DND-41 (cell line): ENCODE results near the gene MYB.
A peak's percentile ranks its signal among the peaks of the same experiment; 100 is the strongest.

ENCODE experiments used
- ATAC-seq: fragments of 200-7000 bp; cut with Tn5 transposase; 3 replicates; pipeline ENCODE4 v1.9.1; 2021; ENCODE audit warnings: low read depth; ENCODE audit not compliant: insufficient read depth
- DNase-seq: peaks from one replicate; pipeline ENCODE4 v3.0.0-alpha.2; 2020
- H2AFZ ChIP-seq: 2 replicates; pipeline ENCODE4 v1.6.0; 2012; ENCODE audit warnings: low read depth, low read length
- H3K27ac ChIP-seq: 2 replicates; pipeline ENCODE4 v1.5.1; 2012; ENCODE audit warnings: low read length, inconsistent platforms
- H3K27me3 ChIP-seq: fragments of 200-600 bp; sonication (generic); 2 replicates; pipeline ENCODE4 v1.6.0; 2012; ENCODE audit warnings: low read length, mild to moderate bottlenecking, inconsistent platforms; ENCODE audit not compliant: insufficient read depth, poor library complexity
- H3K36me3 ChIP-seq: 2 replicates; pipeline ENCODE4 v1.5.1; 2012; ENCODE audit warnings: low read length, inconsistent platforms; ENCODE audit not compliant: insufficient read depth
- H3K4me1 ChIP-seq: 2 replicates; pipeline ENCODE4 v1.5.1; 2012; ENCODE audit warnings: mild to moderate bottlenecking, low read length; ENCODE audit not compliant: insufficient read depth
- H3K4me2 ChIP-seq: 2 replicates; pipeline ENCODE4 v1.6.0; 2012; ENCODE audit warnings: mild to moderate bottlenecking, moderate library complexity, low read length, inconsistent platforms; ENCODE audit not compliant: insufficient read depth
- H3K4me3 ChIP-seq, 2 experiments: fragments of 200-600 bp in 1 of 2; shearing (Covaris generic) in 1 of 2; 2 replicates each; pipeline ENCODE4 v1.5.1; 2012 to 2016; ENCODE audit warnings: inconsistent platforms in 2 of 2, low read length in 2 of 2, mild to moderate bottlenecking in 2 of 2, low read depth in 1 of 2, moderate library complexity in 1 of 2
- H3K79me2 ChIP-seq: 2 replicates; pipeline ENCODE4 v1.6.0; 2012; ENCODE audit warnings: low read length, inconsistent platforms; ENCODE audit not compliant: insufficient read depth
- H3K9ac ChIP-seq: 2 replicates; pipeline ENCODE4 v1.6.0; 2012; ENCODE audit warnings: low read depth, mild to moderate bottlenecking, inconsistent platforms, low read length, moderate library complexity
- H3K9me3 ChIP-seq: 2 replicates; pipeline ENCODE4 v1.5.1; 2012; ENCODE audit warnings: low read length, moderate library complexity, mild to moderate bottlenecking, inconsistent platforms; ENCODE audit not compliant: insufficient read depth, severe bottlenecking
- H4K20me1 ChIP-seq: 2 replicates; pipeline ENCODE4 v1.6.0; 2012; ENCODE audit warnings: low read length; ENCODE audit not compliant: insufficient read depth
- EZH2 ChIP-seq: IDR thresholded peaks from 3 replicates; pipeline ENCODE4 v1.6.1; 2012; ENCODE audit warnings: borderline replicate concordance, low read depth, mild to moderate bottlenecking, moderate library complexity, low read length, inconsistent platforms; ENCODE audit not compliant: severe bottlenecking
- TF ChIP-seq, protein P1 (sequence below): IDR thresholded peaks from 2 replicates; pipeline ENCODE4 v1.5.1; 2012; ENCODE audit warnings: borderline replicate concordance, low read length, moderate library complexity, mild to moderate bottlenecking; ENCODE audit not compliant: poor library complexity, severe bottlenecking; ENCODE audit errors: extremely low read depth

MYB gene

DNA sequence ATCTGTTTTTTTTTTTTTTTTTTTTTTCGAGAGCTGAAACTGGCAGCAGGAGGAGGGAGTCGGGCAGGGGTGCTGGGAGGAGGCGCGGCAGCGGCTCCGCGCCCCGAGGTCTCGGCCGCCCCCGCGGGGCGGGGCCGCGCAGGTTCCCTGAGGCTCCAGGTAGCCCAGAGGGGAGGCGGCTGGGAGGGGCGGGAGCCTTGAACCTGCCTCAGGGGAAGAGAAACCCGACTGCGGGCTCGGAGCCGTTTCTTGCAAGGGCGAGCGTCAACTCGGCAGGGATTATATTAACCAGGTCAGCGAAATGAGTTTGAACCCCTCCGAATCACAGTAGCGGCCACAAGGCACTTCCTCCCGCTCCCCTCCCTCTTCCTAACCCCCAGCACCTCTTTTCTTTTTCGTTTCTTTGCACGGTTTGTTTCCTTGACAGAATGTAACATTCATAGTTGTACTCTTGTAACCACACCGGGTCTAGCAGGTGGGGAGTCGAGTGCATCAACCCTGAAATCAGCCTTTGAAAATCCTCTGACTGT, 2.0 kb downstream of the MYB start:
- TF ChIP-seq EZH2 = no peak
- TF ChIP-seq, protein P1, sequence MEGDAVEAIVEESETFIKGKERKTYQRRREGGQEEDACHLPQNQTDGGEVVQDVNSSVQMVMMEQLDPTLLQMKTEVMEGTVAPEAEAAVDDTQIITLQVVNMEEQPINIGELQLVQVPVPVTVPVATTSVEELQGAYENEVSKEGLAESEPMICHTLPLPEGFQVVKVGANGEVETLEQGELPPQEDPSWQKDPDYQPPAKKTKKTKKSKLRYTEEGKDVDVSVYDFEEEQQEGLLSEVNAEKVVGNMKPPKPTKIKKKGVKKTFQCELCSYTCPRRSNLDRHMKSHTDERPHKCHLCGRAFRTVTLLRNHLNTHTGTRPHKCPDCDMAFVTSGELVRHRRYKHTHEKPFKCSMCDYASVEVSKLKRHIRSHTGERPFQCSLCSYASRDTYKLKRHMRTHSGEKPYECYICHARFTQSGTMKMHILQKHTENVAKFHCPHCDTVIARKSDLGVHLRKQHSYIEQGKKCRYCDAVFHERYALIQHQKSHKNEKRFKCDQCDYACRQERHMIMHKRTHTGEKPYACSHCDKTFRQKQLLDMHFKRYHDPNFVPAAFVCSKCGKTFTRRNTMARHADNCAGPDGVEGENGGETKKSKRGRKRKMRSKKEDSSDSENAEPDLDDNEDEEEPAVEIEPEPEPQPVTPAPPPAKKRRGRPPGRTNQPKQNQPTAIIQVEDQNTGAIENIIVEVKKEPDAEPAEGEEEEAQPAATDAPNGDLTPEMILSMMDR = peak; percentile 38
- Histone ChIP-seq H3K79me2 (peaks cover 73% of the 10 kb centered on the region), H2AFZ (peak overlapping the region; percentile 45; the same call in 1 of the 2 replicates)

DNA sequence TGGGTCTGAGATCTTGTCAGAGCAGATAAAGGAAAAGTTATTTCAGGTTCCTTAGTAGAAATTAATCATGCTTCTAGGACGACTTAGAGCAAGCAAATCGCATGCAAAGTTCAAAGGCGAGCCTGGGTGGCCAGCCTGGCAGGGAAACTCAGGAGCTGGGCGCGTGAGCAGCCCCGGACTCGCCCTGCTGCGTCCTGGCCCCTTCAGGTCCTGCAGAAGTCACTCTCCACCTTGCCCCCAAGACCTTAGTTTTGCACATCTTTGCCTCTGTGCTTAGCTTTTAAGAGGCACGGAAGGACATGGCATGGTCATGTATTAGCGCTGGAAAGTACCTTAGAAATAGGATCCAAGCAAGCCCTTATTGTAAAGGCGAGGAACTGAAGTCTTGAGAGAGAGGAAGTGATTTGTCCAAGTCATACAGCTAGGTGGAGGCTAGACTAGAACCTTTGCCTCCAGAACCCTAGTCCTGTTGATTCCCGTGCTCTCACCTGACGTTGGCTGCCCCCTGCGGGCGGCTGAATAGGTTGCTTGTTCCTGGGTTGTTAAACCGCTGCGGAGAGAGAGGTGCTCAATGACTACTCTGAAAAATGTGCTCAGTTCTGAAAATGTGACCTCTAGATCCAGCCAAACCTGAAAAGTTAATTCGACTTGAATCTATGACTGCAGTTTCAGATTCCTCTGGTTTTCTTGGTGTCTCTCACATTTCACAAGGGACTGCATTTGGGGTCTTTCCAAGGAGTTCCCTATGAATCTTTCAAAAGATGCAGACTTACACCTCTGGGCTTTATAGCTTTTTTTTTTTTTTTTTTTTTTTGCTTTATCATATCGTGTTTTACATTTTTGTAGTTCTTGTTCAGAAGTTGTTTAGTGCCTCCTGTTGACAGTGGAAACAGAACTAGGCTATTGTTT, 2.7 kb downstream of the MYB start:
- H3K79me2 ChIP-seq = peaks cover 80% of the 10 kb centered on the region
- H2AFZ ChIP-seq = peak overlapping the region; percentile 45; the same call in 1 of the 2 replicates
- peak overlapping the region; percentile 94 for H3K4me2 ChIP-seq
- H3K27me3 ChIP-seq = no peaks in the 10 kb centered on the region
- ATAC-seq (peak; percentile 58), DNase-seq (peak; percentile 87)
- peak overlapping the region; percentile 97 for H3K27ac ChIP-seq
- H3K4me3 ChIP-seq = peak overlapping the region; percentile 88 to 98
- peaks cover 58% of the 10 kb centered on the region for H3K4me1 ChIP-seq
- peaks cover 71% of the 10 kb centered on the region for H3K36me3 ChIP-seq
- H3K9me3 ChIP-seq = no peaks in the 10 kb centered on the region
- peaks cover 50% of the 10 kb centered on the region for H4K20me1 ChIP-seq
- TF ChIP-seq, protein P1 = peak; percentile 85
- no peak for TF ChIP-seq EZH2
- peak overlapping the region; percentile 93 for H3K9ac ChIP-seq

More for the DNA sequence above, 2.0 kb downstream of the MYB start:
- H3K36me3 ChIP-seq = peaks cover 64% of the 10 kb centered on the region
- DNase-seq (peak; percentile 69), ATAC-seq (peak; percentile 18)
- peak overlapping the region; percentile 94 for H3K4me2 ChIP-seq
- H3K27ac ChIP-seq = peak overlapping the region; percentile 97
- peak overlapping the region; percentile 93 for H3K9ac ChIP-seq
- peak overlapping the region; percentile 88 to 98 for H3K4me3 ChIP-seq
- no peaks in the 10 kb centered on the region for H3K9me3 ChIP-seq
- peaks cover 45% of the 10 kb centered on the region for H4K20me1 ChIP-seq
- H3K27me3 ChIP-seq = no peaks in the 10 kb centered on the region
- H3K4me1 ChIP-seq = peaks cover 51% of the 10 kb centered on the region

DNA sequence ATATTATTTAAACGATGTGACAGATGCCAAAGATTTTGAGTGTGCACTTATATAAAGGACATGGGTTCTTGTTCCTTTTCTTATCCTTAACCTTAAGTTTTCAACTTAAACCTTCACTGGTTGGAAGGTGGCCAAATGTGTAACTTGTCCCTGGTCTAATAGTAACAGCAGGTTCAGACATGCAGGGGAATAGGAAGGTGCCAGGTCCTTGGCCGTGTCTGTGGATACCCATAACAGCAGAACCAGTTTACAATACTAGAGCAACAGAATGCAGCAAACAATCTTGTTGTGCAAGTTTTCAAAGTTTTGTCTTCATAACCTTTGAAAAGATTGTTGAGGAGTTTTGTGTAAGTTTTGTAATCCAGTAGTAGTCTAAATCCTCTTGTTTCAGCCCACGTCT, 4.4 kb downstream of the MYB start:
- ATAC-seq (no peak), DNase-seq (no peak)
- no peak overlapping the region for H2AFZ ChIP-seq
- peaks cover 69% of the 10 kb centered on the region for H3K4me1 ChIP-seq
- no peaks in the 10 kb centered on the region for H3K9me3 ChIP-seq
- H3K79me2 ChIP-seq = peaks cover 97% of the 10 kb centered on the region
- peak overlapping the region; percentile 88 to 98; a peak in 3 of 4 replicates for H3K4me3 ChIP-seq
- no peaks in the 10 kb centered on the region for H3K27me3 ChIP-seq
- peaks cover 88% of the 10 kb centered on the region for H3K36me3 ChIP-seq
- peaks cover 67% of the 10 kb centered on the region for H4K20me1 ChIP-seq
- TF ChIP-seq, protein P1 = no peak
- no peak for TF ChIP-seq EZH2
- peak overlapping the region; percentile 97 for H3K27ac ChIP-seq
- peak overlapping the region; percentile 94 for H3K4me2 ChIP-seq
- H3K9ac ChIP-seq = peak overlapping the region; percentile 93
